ENCODE results near the gene CEP164. TPM values are rescaled to one million over a fixed set of nuclear protein-coding genes. Genes with fewer than 3 reads are reported as not detected.

Gene CEP164
- total RNA-seq, 1 experiment from 2014 or later: 47.4 TPM

DNA sequence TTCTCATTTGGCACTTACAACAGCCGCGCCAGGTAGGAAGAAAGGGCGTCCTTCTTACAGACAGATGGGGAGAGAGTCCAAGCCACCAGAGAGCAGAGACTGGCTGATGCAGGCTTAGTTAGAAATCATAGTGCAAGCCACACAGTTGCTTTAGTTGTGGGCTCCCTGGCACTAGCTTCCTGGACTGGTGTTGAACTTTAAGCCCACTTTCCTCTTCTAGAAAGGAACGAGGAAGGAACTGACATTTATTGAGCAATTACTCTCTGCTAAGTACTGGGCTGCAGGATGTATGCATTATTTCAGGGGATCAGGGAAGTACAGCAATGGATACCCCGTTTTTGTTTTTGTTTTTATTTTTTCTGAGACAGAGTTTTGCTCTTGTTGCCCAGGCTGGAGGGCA lies 14.6 kb upstream of the CEP164 start:
- TF ChIP-seq, protein P1, sequence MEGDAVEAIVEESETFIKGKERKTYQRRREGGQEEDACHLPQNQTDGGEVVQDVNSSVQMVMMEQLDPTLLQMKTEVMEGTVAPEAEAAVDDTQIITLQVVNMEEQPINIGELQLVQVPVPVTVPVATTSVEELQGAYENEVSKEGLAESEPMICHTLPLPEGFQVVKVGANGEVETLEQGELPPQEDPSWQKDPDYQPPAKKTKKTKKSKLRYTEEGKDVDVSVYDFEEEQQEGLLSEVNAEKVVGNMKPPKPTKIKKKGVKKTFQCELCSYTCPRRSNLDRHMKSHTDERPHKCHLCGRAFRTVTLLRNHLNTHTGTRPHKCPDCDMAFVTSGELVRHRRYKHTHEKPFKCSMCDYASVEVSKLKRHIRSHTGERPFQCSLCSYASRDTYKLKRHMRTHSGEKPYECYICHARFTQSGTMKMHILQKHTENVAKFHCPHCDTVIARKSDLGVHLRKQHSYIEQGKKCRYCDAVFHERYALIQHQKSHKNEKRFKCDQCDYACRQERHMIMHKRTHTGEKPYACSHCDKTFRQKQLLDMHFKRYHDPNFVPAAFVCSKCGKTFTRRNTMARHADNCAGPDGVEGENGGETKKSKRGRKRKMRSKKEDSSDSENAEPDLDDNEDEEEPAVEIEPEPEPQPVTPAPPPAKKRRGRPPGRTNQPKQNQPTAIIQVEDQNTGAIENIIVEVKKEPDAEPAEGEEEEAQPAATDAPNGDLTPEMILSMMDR (IDR thresholded peaks at IDR 0.05; ENCODE audit: unreplicated experiment): no peak
- Mint-ChIP-seq H3K9me3 (ENCODE audit: unreplicated experiment) (no peaks in the 10 kb centered on the region), H3K27me3 (ENCODE audit: insufficient read depth, unreplicated experiment) (no peaks in the 10 kb centered on the region), H3K4me1 (ENCODE audit: insufficient read depth, unreplicated experiment) (peaks cover 6% of the 10 kb centered on the region), H3K36me3 (ENCODE audit: insufficient read depth, unreplicated experiment) (peaks cover 6% of the 10 kb centered on the region), H3K27ac (ENCODE audit: low read depth, unreplicated experiment) (no peak overlapping the region), H3K4me3 (ENCODE audit: unreplicated experiment) (no peak overlapping the region)
- ChIA-PET POLR2A (no interaction called here), CTCF (interaction anchor here (0.7 kb wide), 1 partner anchor 76 kb away, joined by 4 read pairs; no protein-coding TSS in a partner anchor)
- no peak for DNase-seq (ENCODE audit: unreplicated experiment)
- no TSS peak for BruUV-seq (replicated peaks)
- intact Hi-C loops (cut with micrococcal nuclease): no loop called here

DNA sequence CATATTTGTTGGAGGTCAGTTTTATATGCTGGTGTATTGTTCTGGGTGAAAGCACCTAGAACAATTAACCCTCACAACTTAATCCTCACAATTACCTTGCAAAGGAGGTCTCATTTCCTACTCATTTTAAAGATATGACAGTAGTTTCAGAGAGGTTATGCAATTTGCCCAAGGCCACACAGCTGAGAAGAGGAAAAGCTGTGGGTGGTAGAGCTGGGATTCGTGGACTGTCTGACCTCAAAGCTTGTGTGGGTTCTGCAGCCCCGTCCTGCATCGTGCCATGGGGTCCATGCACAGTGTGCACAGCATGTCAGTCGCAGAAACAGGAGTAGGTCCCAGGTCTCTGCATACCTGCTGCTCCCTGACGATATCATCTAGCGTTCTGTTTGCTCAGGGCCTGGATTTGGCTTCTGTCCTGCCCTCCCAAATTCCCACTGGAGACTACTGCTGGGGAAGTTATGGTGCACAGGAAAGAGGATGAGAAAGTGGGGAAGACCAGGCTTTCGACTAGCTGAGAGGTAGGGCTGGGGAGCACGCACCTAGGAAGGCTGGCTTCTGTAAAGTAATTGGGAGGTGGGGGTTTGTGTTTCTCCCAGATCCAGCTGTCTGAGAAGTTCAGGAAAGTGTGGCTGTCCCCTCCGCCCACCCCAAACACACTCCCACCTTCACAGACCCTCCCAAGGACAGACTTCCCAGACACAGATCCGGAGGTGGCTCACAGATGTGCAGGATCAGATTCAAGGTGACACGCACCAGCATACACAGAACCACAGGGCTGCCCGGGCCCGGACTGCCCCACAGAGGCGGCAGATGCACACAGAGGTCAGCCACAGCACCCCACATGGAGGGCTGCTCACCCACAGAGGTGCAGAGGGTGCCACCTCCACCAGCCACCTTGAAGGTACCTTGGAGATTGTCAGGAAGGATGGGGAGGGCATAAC lies 13.6 kb upstream of the CEP164 start:
- Mint-ChIP-seq H3K36me3 (ENCODE audit: insufficient read depth, unreplicated experiment) (peaks cover 6% of the 10 kb centered on the region), H3K4me3 (ENCODE audit: unreplicated experiment) (peak overlapping the region; percentile 83), H3K27ac (ENCODE audit: low read depth, unreplicated experiment) (peak overlapping the region; percentile 27), H3K9me3 (ENCODE audit: unreplicated experiment) (no peaks in the 10 kb centered on the region), H3K4me1 (ENCODE audit: insufficient read depth, unreplicated experiment) (peaks cover 8% of the 10 kb centered on the region), H3K27me3 (ENCODE audit: insufficient read depth, unreplicated experiment) (no peaks in the 10 kb centered on the region)
- intact Hi-C loops (cut with micrococcal nuclease): no loop called here
- CTCF ChIA-PET: interaction anchor here (0.6 to 0.7 kb wide), 2 partner anchors 53 to 77 kb away, joined by 3 to 4 read pairs; no protein-coding TSS in a partner anchor
- DNase-seq (ENCODE audit: unreplicated experiment): no peak
- BruUV-seq (replicated peaks): no TSS peak
- TF ChIP-seq, protein P1 (IDR thresholded peaks at IDR 0.05; ENCODE audit: unreplicated experiment): no peak
- POLR2A ChIA-PET: interaction anchor here (0.6 to 3.1 kb wide), 3 partner anchors 14 to 137 kb away, joined by 3 to 25 read pairs (median 3); partner anchors contain the start of gene CEP164

DNA sequence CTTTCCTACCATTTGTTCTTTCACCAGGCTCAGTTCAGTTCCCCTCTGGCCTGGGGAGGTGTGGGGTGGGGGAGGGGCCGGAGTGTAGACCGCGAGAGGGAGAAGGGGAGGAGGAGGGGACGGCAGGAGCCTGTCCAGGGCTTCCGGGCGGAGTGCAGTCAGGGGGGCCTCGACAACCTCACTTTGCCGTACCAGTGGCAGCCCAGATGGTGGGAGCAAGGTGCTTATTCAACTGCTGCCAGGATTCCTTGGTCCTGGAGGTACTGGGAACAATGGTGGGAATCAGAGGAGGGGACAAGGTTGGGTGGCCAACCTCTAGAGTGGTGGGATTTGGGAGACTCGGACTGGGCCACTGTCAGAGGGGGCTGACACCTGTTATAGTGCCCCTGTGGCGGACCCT lies 12.8 kb upstream of the CEP164 start:
- peaks cover 6% of the 10 kb centered on the region for H3K36me3 Mint-ChIP-seq (ENCODE audit: insufficient read depth, unreplicated experiment)
- no peak for DNase-seq (ENCODE audit: unreplicated experiment)
- ChIA-PET POLR2A (interaction anchor here (3.1 kb wide), 1 partner anchor 13 kb away, joined by 25 read pairs; the partner anchor contains the start of gene CEP164), CTCF (interaction anchor here (0.6 to 2.3 kb wide), 2 partner anchors 53 to 83 kb away, joined by 3 to 8 read pairs; partner anchors contain the start of gene PCSK7)
- H3K4me1 Mint-ChIP-seq (ENCODE audit: insufficient read depth, unreplicated experiment): peaks cover 13% of the 10 kb centered on the region
- BruUV-seq (replicated peaks): no TSS peak
- intact Hi-C loops (cut with micrococcal nuclease): no loop called here
- TF ChIP-seq, protein P1 (IDR thresholded peaks at IDR 0.05; ENCODE audit: unreplicated experiment): no peak
- H3K9me3 Mint-ChIP-seq (ENCODE audit: unreplicated experiment): no peaks in the 10 kb centered on the region
- H3K27me3 Mint-ChIP-seq (ENCODE audit: insufficient read depth, unreplicated experiment): no peaks in the 10 kb centered on the region
- peak overlapping the region; percentile 27 for H3K27ac Mint-ChIP-seq (ENCODE audit: low read depth, unreplicated experiment)
- H3K4me3 Mint-ChIP-seq (ENCODE audit: unreplicated experiment): peak overlapping the region; percentile 83

All from MCF 10A (cell line).